Measurements from ENCODE around the gene TSLP.

The TSLP gene

DNA sequence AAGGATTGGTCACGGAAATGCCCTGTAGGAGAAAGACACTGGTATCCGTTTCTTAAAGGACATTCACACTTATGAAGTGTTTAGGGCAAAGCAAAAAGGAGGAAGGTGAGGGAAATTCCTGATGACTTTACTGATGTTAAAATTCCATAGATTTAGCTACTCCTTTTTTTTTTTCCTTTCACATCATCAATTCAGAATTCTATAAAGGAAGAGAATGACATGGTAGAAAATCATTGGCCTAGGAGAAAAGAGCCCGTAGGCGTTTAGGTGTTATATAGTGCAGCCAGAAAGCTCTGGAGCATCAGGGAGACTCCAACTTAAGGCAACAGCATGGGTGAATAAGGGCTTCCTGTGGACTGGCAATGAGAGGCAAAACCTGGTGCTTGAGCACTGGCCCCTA, at the start of gene TSLP:
Gene TSLP (plus strand): TSS at position 301 of the 400 bp plus-strand sequence. CDS start 178 bp downstream, outside the sequence.
- DNase-seq, result no peak

- no peak for DNase-seq
Measured at GRCh38 chr5:111022301-111022700, 49.2 kb upstream of the TSLP start.

GRCh38 chr5:111028865-111029264, 42.6 kb upstream of the TSLP start:
- DNase-seq, result no peak

- DNase-seq, result peak; percentile 19
Measured at GRCh38 chr5:111043712-111044506, 27.6 kb upstream of the TSLP start.

DNA sequence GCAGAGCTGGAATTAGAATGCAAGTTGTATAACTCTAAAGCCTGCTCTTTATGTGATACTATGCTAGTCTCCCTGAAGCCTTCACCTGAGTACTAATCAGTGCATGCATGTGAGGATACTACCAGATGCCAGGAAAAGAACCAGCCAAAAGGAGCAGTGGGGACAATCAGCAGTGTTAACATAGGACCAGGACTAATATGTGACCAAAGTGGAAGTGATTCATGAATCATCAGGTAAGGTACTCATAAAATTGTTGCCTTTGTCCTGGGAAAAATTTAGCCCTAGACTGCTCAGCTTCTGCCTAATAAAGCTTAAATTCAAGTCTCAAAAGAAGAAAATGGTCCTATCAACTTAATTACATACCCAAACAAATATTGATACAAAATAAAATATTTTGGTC, 13.4 kb upstream of the TSLP start:
- no peak for DNase-seq

DNA sequence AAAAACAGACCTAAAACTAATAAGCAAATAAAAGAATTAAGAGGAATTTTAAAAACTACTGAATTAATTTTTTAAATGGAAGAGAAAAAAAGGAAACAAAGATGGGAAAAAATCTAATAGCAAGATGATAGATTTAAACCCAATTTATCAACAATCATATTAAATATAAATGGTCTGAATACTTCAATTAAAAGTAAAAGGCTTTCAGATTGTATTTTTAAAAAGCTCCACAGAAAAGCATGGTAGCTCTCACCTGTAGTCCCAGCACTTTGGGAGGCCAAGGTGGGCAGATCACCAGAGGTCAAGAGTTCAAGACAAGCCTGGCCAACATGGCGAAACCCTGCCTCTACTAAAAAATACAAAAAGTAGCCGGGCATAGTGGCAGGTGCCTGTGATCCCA, 11.3 kb upstream of the TSLP start:
- DNase-seq, result no peak

DNA sequence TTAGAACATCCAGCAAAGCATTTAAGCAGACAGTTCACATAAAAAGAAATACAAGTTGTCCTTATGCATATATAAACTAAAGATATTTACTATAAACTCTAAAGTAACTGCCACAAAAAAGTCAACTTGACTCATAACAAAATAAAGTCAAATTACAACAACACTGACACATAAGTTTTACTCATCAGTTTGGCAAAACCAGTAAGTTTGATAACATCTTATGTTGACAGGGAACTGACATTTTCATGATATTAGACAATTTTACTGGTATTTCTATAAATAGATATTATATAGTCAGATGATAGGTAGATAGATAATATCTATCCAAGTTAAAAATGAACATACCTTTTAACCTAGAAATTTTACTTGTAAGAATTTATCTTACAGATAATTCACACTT, 9.9 kb upstream of the TSLP start:
- DNase-seq, result no peak

DNA sequence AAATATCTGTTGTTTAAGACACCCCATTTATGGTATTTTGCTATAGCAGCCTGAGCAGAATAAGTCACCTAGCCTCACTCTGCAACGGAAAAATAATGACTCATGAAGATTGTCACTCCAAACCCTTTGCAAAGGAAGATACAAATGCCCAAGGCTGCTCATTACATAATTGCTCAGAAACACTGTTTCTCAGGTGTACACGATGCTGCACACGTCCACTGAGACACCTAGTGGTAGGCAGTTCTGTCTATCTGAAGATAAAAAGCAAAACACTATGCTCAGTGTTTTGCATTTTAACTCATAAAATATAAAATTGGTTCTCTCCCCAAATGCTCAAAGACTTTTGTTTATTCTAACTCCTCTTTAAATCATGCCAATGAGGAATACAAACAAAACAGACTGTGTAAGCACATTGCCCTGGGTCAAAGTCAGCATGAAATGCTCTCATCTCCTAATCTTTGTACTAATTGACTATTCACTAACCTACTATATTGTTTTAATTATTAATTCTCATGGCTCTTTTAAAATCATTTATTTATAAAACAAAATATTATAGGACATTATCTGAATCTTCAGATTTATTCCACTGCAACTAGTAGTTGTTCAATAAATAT, 7.7 kb upstream of the TSLP start:
- DNase-seq, result peak; percentile 17

- DNase-seq, result no peak
Measured at GRCh38 chr5:111066261-111066938, 5.1 kb upstream of the TSLP start.

DNA sequence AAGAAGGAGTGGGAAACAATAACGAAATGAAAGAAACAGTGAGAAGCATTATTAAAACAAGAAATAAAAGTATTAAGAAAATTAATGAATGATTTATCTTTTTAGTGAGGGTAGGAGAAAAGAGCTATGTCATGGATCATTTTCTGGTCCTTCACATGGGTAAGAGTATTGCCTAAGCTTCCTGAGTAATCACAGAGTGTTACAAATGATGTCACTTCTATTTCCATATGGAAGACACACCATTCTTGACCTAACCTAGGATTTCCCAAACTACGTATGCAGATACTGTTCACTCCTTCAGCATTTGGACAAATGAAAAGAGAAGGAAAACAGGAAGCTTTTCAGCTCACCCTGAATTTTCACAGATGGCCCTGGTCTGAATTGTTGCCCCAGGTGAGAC, 3.3 kb upstream of the TSLP start:
- no peak for DNase-seq

- no peak for DNase-seq
Measured at GRCh38 chr5:111069839-111070238, 1.7 kb upstream of the TSLP start.

DNA sequence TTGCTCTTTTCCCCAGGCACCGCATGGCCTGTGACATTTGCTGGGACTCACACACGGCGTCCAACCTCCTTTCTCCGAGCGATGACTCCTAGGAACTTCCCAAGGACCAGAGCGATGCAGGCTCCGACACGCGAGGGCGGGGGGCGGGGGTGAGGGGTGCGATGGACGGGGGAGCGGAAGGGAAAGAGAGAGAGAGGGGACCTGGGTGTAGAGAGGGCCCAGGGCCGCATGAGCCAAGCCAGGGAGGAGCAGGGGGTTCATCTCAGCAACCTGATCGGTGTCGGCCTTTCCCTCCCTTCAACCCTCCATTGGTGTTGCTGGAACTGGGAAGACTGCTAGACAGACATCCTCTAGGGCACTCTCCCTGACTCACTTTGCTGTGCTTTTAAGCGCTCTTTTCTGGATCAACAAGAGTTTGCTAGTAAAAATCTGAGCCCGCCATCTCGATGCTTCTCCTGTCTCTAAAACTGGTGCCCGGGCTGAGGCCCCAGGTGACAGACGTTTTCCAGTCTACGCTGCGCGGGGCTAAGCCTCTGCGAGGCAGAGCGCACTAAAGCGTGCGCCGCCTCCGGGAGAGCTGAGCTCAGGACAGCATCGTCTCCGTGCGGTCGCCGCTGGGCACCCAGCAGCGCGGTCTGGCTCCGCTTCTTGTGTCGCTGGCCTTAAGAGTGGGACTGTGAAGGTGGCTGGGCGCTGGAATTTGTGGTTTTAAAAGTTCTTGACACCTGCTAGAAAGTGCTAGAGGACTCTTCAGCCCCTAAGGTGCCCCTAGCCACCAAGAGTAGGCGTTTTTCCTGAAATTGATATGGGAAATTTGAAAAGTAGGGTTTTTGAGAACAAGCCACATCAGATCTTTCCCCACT, 1.0 kb upstream of the TSLP start:
- no peak for DNase-seq

- DNase-seq, result peak; percentile 21
Measured at GRCh38 chr5:111072949-111073682, 1.6 kb downstream of the TSLP start.

- no peak for DNase-seq
Measured at GRCh38 chr5:111074244-111074643, 2.7 kb downstream of the TSLP start.

GRCh38 chr5:111075520-111075919, 4.0 kb downstream of the TSLP start:
- DNase-seq, result no peak

GRCh38 chr5:111076091-111076490, 4.6 kb downstream of the TSLP start:
- no peak for DNase-seq

GRCh38 chr5:111077678-111078077, 6.2 kb downstream of the TSLP start:
- no peak for DNase-seq

DNA sequence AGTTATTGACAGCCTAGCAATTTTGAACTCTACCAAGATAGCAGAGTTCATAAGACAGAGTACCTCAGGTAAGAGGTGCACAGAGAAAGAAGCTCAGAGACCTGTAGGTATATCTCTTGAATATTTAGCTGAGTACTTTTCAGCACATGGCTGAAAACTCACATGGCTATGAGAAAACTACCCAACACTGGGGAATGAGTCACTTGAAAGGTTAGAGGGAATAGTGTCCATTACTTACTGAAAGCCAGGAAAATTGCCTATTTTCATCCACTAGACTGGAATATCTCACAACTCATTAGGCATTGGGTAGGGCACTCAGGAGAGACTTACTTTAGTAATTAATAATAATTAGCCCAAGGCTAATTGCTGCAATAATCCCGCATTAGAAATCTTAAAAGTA, 8.3 kb downstream of the TSLP start:
- DNase-seq, result no peak

DNA sequence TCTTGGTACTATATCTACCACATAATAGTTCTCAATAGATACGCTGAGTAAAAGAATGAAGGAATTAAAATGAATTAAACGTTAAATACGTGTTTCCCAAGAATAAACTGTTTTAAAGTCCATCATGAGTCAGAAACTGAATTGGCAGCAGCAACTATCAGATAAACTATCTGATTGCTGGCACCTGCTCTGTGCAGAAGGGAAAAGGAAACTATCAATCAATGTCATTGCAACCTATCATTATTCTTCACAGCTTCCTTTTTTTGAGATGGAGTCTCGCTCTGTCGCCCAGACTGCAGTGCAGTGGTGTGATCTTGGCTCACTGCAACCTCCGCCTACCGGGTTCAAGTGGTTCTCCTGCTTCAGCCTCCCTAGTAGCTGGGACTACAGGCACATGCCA, 11.8 kb downstream of the TSLP start:
- no peak for DNase-seq

GRCh38 chr5:111092062-111092853, 20.7 kb downstream of the TSLP start, which contains the start of gene WDR36:
WDR36 (plus strand) TSS chr5:111092348; CDS start chr5:111092457, 109 bp downstream.
- DNase-seq, result peak; percentile 69

GRCh38 chr5:111095982-111096381, 24.5 kb downstream of the TSLP start:
- no peak for DNase-seq

Data from NCI-H510A (cell line).